Nephron progenitor cell (in vitro differentiated cells): ENCODE results near the gene CADM4.

Source experiments
- DNase-seq: peaks from one replicate; pipeline ENCODE4 v3.0.0; 2021
- H3K27ac Mint-ChIP-seq: 2 replicates; pipeline ENCODE4 v1.8.0; 2021; ENCODE audit warnings: mild to moderate bottlenecking, moderate library complexity, mixed read lengths
- H3K27me3 Mint-ChIP-seq: 2 replicates; pipeline ENCODE4 v1.8.0; 2021; ENCODE audit warnings: mild to moderate bottlenecking, low read depth, mixed read lengths; ENCODE audit not compliant: poor library complexity
- H3K36me3 Mint-ChIP-seq: 2 replicates; pipeline ENCODE4 v1.8.0; 2021; ENCODE audit warnings: low read depth, mixed read lengths
- H3K4me1 Mint-ChIP-seq: 2 replicates; pipeline ENCODE4 v1.8.0; 2021; ENCODE audit warnings: mixed read lengths
- H3K4me3 Mint-ChIP-seq: 2 replicates; pipeline ENCODE4 v1.8.0; 2021; ENCODE audit warnings: mild to moderate bottlenecking, moderate library complexity, mixed read lengths
- H3K9me3 Mint-ChIP-seq: 2 replicates; pipeline ENCODE4 v1.8.0; 2021; ENCODE audit warnings: mild to moderate bottlenecking, moderate library complexity, mixed read lengths
- TF ChIP-seq, protein P1 (sequence below): fragments of 200-600 bp; sonication (generic); IDR thresholded peaks from 2 replicates; pipeline ENCODE4 v1.5.0; 2021; ENCODE audit warnings: antibody characterized with exemption

CADM4 gene

DNA sequence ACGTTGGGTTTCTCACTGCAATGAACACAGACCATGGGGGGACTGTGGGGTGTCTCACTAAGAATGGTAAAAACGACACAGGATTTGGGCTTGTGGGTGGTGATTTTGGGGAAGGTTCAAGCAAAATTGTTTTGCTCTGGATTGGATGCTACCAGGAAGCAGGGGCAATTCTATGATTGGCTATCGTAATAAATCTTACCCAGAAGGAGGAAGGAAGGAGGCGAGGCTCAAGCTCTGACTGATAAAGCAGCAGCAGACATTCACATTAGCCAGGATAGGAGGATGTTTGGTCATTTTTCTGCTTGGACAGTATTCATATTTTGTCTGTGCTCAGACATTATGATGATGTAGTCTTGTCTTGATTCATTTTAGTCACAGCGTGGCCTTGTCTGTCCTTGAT, 41.8 kb downstream of the CADM4 start:
- Mint-ChIP-seq H3K27ac (peak overlapping the region; percentile 88), H3K36me3 (peaks cover 16% of the 10 kb centered on the region), H3K4me3 (peak overlapping the region; percentile 95), H3K4me1 (peaks cover 35% of the 10 kb centered on the region), H3K9me3 (no peaks in the 10 kb centered on the region), H3K27me3 (no peaks in the 10 kb centered on the region)
- DNase-seq: no peak
- TF ChIP-seq, protein P1, sequence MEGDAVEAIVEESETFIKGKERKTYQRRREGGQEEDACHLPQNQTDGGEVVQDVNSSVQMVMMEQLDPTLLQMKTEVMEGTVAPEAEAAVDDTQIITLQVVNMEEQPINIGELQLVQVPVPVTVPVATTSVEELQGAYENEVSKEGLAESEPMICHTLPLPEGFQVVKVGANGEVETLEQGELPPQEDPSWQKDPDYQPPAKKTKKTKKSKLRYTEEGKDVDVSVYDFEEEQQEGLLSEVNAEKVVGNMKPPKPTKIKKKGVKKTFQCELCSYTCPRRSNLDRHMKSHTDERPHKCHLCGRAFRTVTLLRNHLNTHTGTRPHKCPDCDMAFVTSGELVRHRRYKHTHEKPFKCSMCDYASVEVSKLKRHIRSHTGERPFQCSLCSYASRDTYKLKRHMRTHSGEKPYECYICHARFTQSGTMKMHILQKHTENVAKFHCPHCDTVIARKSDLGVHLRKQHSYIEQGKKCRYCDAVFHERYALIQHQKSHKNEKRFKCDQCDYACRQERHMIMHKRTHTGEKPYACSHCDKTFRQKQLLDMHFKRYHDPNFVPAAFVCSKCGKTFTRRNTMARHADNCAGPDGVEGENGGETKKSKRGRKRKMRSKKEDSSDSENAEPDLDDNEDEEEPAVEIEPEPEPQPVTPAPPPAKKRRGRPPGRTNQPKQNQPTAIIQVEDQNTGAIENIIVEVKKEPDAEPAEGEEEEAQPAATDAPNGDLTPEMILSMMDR: no peak

DNA sequence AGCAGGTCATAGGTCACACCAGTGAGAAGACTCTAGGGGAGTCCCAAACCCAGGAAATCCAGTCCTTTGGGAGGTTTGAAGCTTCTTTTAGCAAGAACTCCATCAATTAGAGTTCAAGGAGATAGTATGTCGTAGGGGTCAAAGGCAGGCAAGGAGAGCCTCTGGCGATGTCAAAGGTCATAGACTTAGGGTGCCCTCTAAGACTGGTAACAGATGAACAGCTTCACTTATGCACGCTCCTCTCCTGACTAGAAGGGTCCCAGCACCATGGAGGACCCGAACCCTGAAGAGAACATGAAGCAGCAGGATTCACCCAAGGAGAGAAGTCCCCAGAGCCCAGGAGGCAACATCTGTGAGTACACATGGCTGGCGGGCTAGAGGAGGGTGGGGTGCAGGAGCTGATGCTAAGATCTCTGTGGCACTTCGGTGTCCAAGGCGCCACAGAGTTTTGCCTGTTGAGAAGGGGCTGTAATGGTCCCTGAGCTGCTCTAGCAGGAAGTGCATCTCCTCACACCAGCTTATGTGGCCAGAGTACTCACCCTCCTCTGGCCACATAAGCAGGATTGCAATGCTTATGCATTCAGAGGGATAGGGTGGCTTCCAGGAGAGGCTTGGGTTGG, 42.7 kb downstream of the CADM4 start:
- H3K9me3 Mint-ChIP-seq: no peaks in the 10 kb centered on the region
- peak overlapping the region; percentile 100 for H3K27ac Mint-ChIP-seq
- no peak for DNase-seq
- peak overlapping the region; percentile 95 for H3K4me3 Mint-ChIP-seq
- no peaks in the 10 kb centered on the region for H3K27me3 Mint-ChIP-seq
- peaks cover 20% of the 10 kb centered on the region for H3K36me3 Mint-ChIP-seq
- TF ChIP-seq, protein P1: no peak
- H3K4me1 Mint-ChIP-seq: peaks cover 35% of the 10 kb centered on the region

DNA sequence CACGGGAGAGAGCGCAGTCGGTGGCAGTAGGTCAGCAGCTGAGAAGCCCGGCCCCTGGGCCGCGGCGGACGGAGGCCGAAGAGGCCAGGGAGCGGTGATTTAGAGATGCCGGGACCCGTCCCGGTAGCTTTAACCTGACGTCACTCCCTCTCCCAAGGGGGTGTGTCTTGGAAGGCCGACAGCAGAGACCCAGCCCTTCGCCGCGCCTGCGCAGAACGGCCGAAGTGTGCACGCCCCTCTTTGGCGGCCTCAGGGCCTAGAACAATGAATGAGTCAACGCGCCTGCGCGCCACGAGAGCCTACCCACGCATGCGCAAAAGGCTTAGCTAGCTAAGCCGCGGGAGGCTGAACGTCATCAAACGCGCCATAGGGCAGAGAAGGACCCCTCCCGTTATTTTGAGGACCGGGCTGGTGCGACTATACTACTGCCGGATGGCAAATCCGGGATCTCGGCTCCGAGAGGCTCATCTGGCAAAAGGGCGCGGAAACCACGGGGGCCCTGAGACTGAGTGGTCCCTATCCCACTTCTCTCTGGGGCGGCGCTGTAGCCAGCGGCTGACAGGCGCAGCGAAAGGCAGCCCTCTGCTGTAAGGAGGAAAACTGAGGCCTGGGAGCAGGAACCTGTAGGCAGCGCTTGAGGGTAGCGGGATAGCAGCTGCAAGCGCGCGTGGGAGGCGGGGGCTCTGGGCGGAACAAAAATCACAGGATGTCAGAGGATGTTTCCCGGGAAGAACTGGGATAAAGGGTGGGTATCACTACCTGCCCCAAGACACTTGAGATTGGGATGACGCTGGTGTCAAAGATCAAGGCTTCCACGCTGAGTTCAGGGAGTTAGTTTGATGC, 43.4 kb downstream of the CADM4 start, which contains the start of the genes IRGQ and ZNF576:
TSS of gene IRGQ (minus strand) at position 136 of the 843 bp plus-strand sequence. CDS start 796 bp downstream, outside the sequence.
TSS of gene ZNF576 (plus strand) at position 597 of the 843 bp plus-strand sequence. CDS start 514 bp downstream, outside the sequence.
- peak; percentile 100 for DNase-seq
- H3K36me3 Mint-ChIP-seq: peaks cover 14% of the 10 kb centered on the region
- H3K4me3 Mint-ChIP-seq: peak within 1 kb of the TSS; percentile 95
- peak within 1 kb of the TSS; percentile 100 for H3K27ac Mint-ChIP-seq
- TF ChIP-seq, protein P1: no peak
- peaks cover 35% of the 10 kb centered on the region for H3K4me1 Mint-ChIP-seq
- no peaks in the 10 kb centered on the region for H3K27me3 Mint-ChIP-seq
- no peaks in the 10 kb centered on the region for H3K9me3 Mint-ChIP-seq

DNA sequence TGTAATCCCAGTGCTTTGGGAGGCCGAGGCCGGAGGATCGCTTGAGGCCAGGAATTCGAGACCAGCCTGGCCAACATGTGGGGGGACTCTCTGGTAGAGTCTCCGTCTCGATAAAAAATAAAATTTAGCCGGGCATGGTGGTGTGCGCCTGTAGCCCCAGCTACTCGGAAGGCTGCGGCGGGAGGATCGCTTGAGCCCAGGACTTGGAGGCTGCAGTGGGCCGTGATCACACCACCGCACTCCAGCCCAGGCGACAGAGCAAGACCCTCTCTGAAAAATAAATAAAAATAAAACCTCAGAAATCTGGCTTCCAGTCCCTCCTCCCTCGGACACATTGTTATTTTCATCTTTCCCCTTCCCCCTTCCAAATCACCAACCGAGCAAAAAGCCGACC, 44.0 kb downstream of the CADM4 start:
- Mint-ChIP-seq H3K27me3 (no peaks in the 10 kb centered on the region), H3K36me3 (peaks cover 19% of the 10 kb centered on the region), H3K9me3 (no peaks in the 10 kb centered on the region), H3K4me1 (peaks cover 35% of the 10 kb centered on the region), H3K27ac (peak overlapping the region; percentile 100), H3K4me3 (peak overlapping the region; percentile 95)
- TF ChIP-seq, protein P1: no peak
- no peak for DNase-seq

DNA sequence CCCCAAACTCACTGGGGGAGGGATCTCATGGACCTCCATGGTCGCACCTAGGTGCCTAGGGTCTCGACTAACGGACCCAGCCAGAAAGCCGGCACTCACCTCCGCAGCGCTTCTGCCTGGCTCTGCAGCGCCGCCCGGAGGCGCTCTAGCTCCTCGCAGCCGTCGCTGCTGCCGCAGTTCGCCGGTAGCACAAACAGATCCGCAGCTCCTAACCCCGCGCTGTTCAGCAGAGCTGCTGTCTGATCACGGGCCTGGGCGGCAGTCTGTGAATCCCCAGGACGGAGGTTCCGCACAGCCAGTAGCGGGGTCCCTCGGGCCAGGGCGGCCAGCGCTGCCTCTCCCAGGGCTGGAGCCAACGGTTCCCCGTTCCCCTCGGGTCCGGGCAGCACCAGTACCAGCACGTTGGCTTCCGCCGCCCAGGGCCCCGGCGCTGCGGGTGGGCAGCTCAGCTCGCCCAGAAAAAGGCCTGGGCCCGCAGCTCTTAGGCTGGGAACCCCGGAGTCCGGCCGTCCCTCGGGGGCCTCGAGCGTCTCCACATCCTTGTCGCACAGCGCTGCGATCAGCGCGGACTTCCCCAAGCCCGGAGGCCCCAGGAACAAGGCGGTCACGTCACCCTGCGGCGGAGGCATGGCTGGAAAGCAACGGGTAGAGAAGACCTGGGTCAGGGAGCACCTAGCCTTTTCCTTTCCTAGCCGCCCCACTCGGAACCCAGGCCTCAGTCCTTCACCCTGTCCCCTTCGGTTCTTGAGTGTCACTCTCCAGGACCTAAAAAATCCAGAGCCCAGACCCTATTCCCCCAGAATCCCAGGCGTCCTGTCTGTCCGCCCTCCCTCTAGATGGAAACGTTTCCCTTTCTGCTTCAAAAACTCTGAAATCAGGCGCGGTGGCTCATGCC, 44.7 kb downstream of the CADM4 start:
- H3K4me3 Mint-ChIP-seq: peak overlapping the region; percentile 95
- H3K27ac Mint-ChIP-seq: peak overlapping the region; percentile 100
- TF ChIP-seq, protein P1: peak; percentile 78
- no peaks in the 10 kb centered on the region for H3K9me3 Mint-ChIP-seq
- peak; percentile 66 for DNase-seq
- no peaks in the 10 kb centered on the region for H3K27me3 Mint-ChIP-seq
- peaks cover 23% of the 10 kb centered on the region for H3K36me3 Mint-ChIP-seq
- peaks cover 35% of the 10 kb centered on the region for H3K4me1 Mint-ChIP-seq
